ENCODE data around the gene ADARB2. TPM values are rescaled to one million over a fixed set of nuclear protein-coding genes. Genes with fewer than 3 reads are reported as not detected.

The ADARB2 gene
- total RNA-seq, 6 experiments from 2014 or later = not detected

GRCh38 chr10:1149793-1150637 lies 587.3 kb downstream of the ADARB2 start:
- peaks cover 29% of the 10 kb centered on the region for H3K27me3 Mint-ChIP-seq (ENCODE audit: insufficient read depth)
- TF ChIP-seq CTCF (IDR thresholded peaks at IDR 0.05) = no peak
- H3K36me3 Mint-ChIP-seq (ENCODE audit: low read depth) = peaks cover 7% of the 10 kb centered on the region; the same call in 1 of the 2 replicates
- 0 out of 2 replicates have a peak, but pooled peaks cover 6% of the 10 kb centered on the region for H3K4me1 Mint-ChIP-seq (ENCODE audit: low read depth)
- peaks cover 9% of the 10 kb centered on the region for H3K9me3 Mint-ChIP-seq
- no peak for DNase-seq
- H3K27ac Mint-ChIP-seq = no peak overlapping the region
- H3K4me3 Mint-ChIP-seq = no peak overlapping the region

GRCh38 chr10:1148855-1149605 lies 588.3 kb downstream of the ADARB2 start:
- H3K27me3 Mint-ChIP-seq (ENCODE audit: insufficient read depth) = peaks cover 25% of the 10 kb centered on the region
- DNase-seq = no peak
- no peak overlapping the region for H3K4me3 Mint-ChIP-seq
- peaks cover 9% of the 10 kb centered on the region for H3K9me3 Mint-ChIP-seq
- peaks cover 7% of the 10 kb centered on the region; the same call in 1 of the 2 replicates for H3K36me3 Mint-ChIP-seq (ENCODE audit: low read depth)
- TF ChIP-seq CTCF (IDR thresholded peaks at IDR 0.05) = no peak
- H3K4me1 Mint-ChIP-seq (ENCODE audit: low read depth) = 0 out of 2 replicates have a peak, but pooled peaks cover 6% of the 10 kb centered on the region
- H3K27ac Mint-ChIP-seq = no peak overlapping the region

GRCh38 chr10:1147810-1148209 lies 589.5 kb downstream of the ADARB2 start:
- Mint-ChIP-seq H3K4me1 (ENCODE audit: low read depth) (0 out of 2 replicates have a peak, but pooled peaks cover 6% of the 10 kb centered on the region), H3K27me3 (ENCODE audit: insufficient read depth) (peaks cover 24% of the 10 kb centered on the region), H3K36me3 (ENCODE audit: low read depth) (peaks cover 7% of the 10 kb centered on the region; the same call in 1 of the 2 replicates), H3K9me3 (peaks cover 9% of the 10 kb centered on the region), H3K4me3 (no peak overlapping the region), H3K27ac (no peak overlapping the region)
- TF ChIP-seq CTCF (IDR thresholded peaks at IDR 0.05) = no peak
- no peak for DNase-seq

GRCh38 chr10:1142596-1142995 lies 594.7 kb downstream of the ADARB2 start:
- no peaks in the 10 kb centered on the region for H3K4me1 Mint-ChIP-seq (ENCODE audit: low read depth)
- peaks cover 18% of the 10 kb centered on the region for H3K27me3 Mint-ChIP-seq (ENCODE audit: insufficient read depth)
- DNase-seq = no peak
- H3K4me3 Mint-ChIP-seq = no peak overlapping the region
- peaks cover 14% of the 10 kb centered on the region; the same call in 1 of the 2 replicates for H3K36me3 Mint-ChIP-seq (ENCODE audit: low read depth)
- peak; percentile 63 for TF ChIP-seq CTCF (IDR thresholded peaks at IDR 0.05)
- H3K9me3 Mint-ChIP-seq = peaks cover 14% of the 10 kb centered on the region
- no peak overlapping the region for H3K27ac Mint-ChIP-seq

- Mint-ChIP-seq H3K4me3 (no peak overlapping the region), H3K27ac (no peak overlapping the region), H3K9me3 (peaks cover 9% of the 10 kb centered on the region), H3K4me1 (ENCODE audit: low read depth) (no peaks in the 10 kb centered on the region), H3K36me3 (ENCODE audit: low read depth) (peaks cover 10% of the 10 kb centered on the region; the same call in 1 of the 2 replicates), H3K27me3 (ENCODE audit: insufficient read depth) (peaks cover 21% of the 10 kb centered on the region)
- DNase-seq = no peak
- no peak for TF ChIP-seq CTCF (IDR thresholded peaks at IDR 0.05)
Measured at GRCh38 chr10:1141701-1142100, 595.6 kb downstream of the ADARB2 start.

Data from HFFc6 (cell line).